RKO (cell line): Measurements from ENCODE around the gene AFMID.
"Not testable (repeated sequence)": the region's sequence is repeated elsewhere in the genome, so short reads cannot be mapped to it uniquely, and the experiment has no call there.

Experiments
- DNase-seq: peaks from one replicate; pipeline ENCODE4 v3.0.0-alpha.2; 2016; ENCODE audit warnings: low spot score

Gene AFMID

GRCh38 chr17:78154903-78155811, 32.0 kb upstream of the AFMID start:
- no peak for DNase-seq

- no peak for DNase-seq
Measured at GRCh38 chr17:78159575-78160158, 27.5 kb upstream of the AFMID start.

GRCh38 chr17:78163881-78164747, 23.0 kb upstream of the AFMID start:
- no peak for DNase-seq

- DNase-seq, result no peak
Measured at GRCh38 chr17:78164748-78165607, 22.2 kb upstream of the AFMID start.

GRCh38 chr17:78166416-78166815, 20.7 kb upstream of the AFMID start:
- DNase-seq, result no peak

- peak; percentile 81 for DNase-seq
Measured at GRCh38 chr17:78168242-78168902, 18.8 kb upstream of the AFMID start, which contains the start of gene SYNGR2. Gene SYNGR2, plus strand, starts transcription at chr17:78168581. Its CDS starts 36 bp downstream, at chr17:78168617.

- peak; percentile 73 for DNase-seq
Measured at GRCh38 chr17:78168903-78169793, 18.0 kb upstream of the AFMID start.

- no peak for DNase-seq
Measured at GRCh38 chr17:78170692-78171590, 16.2 kb upstream of the AFMID start.

- DNase-seq, result not testable (repeated sequence)
Measured at GRCh38 chr17:78171591-78172248, 15.4 kb upstream of the AFMID start.

GRCh38 chr17:78172249-78173051, 14.7 kb upstream of the AFMID start:
- DNase-seq, result no peak

GRCh38 chr17:78173097-78173715, 14.0 kb upstream of the AFMID start:
- no peak for DNase-seq

GRCh38 chr17:78174346-78174869, 12.8 kb upstream of the AFMID start:
- no peak for DNase-seq

GRCh38 chr17:78174870-78175642, 12.1 kb upstream of the AFMID start:
- no peak for DNase-seq

- DNase-seq, result no peak
Measured at GRCh38 chr17:78175643-78175981, 11.6 kb upstream of the AFMID start.

GRCh38 chr17:78176548-78177025, 10.6 kb upstream of the AFMID start:
- no peak for DNase-seq

- no peak for DNase-seq
Measured at GRCh38 chr17:78179372-78179771, 7.8 kb upstream of the AFMID start.
